Measurements from ENCODE around the gene MTCL1. TPM values are rescaled to one million over a fixed set of nuclear protein-coding genes. Genes with fewer than 3 reads are reported as not detected.

Gene MTCL1
- total RNA-seq, 1 experiment from 2014 or later: 11.2 TPM

- peaks cover under 1% of the 10 kb centered on the region for H3K4me1 ChIP-seq (ENCODE audit: insufficient read depth, low read length, poor library complexity, severe bottlenecking)
- ChIA-PET CTCF (no interaction called here), POLR2A (ENCODE audit: low non-redundant PET) (no interaction called here)
- TF ChIP-seq CTCF (conservative IDR thresholded peaks at IDR 0.05; ENCODE audit: low read depth, low read length) (no peak), EZH2 (IDR thresholded peaks at IDR 0.05; ENCODE audit: borderline replicate concordance, low read depth, low read length, poor library complexity, severe bottlenecking) (no peak)
- peaks cover 11% of the 10 kb centered on the region for H3K27me3 ChIP-seq (replicated peaks; ENCODE audit: insufficient read depth, low read depth, low read length, poor library complexity)
- no TSS peak for BruUV-seq (replicated peaks)
- H3K9me3 ChIP-seq (ENCODE audit: low read depth, low read length, poor library complexity, severe bottlenecking): no peaks in the 10 kb centered on the region
- H3K4me3 ChIP-seq (ENCODE audit: low read depth, low read length, poor library complexity, severe bottlenecking): no peak overlapping the region
- DNase-seq (ENCODE audit: low spot score): no peak
- H3K36me3 ChIP-seq (ENCODE audit: insufficient read depth, low read length, poor library complexity, severe bottlenecking): no peaks in the 10 kb centered on the region
- H3K27ac ChIP-seq (ENCODE audit: low read depth, low read length, poor library complexity, severe bottlenecking): no peak overlapping the region
- intact Hi-C loops (cut with micrococcal nuclease; ENCODE audit: unreplicated experiment): no loop called here
Observed at GRCh38 chr18:8709248-8710059, 4.1 kb downstream of the MTCL1 start.

- Histone ChIP-seq H3K27ac (ENCODE audit: low read depth, low read length, poor library complexity, severe bottlenecking) (no peak overlapping the region), H3K4me1 (ENCODE audit: insufficient read depth, low read length, poor library complexity, severe bottlenecking) (no peaks in the 10 kb centered on the region), H3K27me3 (replicated peaks; ENCODE audit: insufficient read depth, low read depth, low read length, poor library complexity) (peaks cover 3% of the 10 kb centered on the region), H3K4me3 (ENCODE audit: low read depth, low read length, poor library complexity, severe bottlenecking) (no peak overlapping the region), H3K9me3 (ENCODE audit: low read depth, low read length, poor library complexity, severe bottlenecking) (no peaks in the 10 kb centered on the region), H3K36me3 (ENCODE audit: insufficient read depth, low read length, poor library complexity, severe bottlenecking) (no peaks in the 10 kb centered on the region)
- ChIA-PET POLR2A (ENCODE audit: low non-redundant PET) (no interaction called here), CTCF (no interaction called here)
- TF ChIP-seq CTCF (conservative IDR thresholded peaks at IDR 0.05; ENCODE audit: low read depth, low read length) (no peak), EZH2 (IDR thresholded peaks at IDR 0.05; ENCODE audit: borderline replicate concordance, low read depth, low read length, poor library complexity, severe bottlenecking) (no peak)
- BruUV-seq (replicated peaks): no TSS peak
- DNase-seq (ENCODE audit: low spot score): no peak
- intact Hi-C loops (cut with micrococcal nuclease; ENCODE audit: unreplicated experiment): no loop called here
Observed at GRCh38 chr18:8711736-8712135, 6.4 kb downstream of the MTCL1 start.

- ChIA-PET CTCF (no interaction called here), POLR2A (ENCODE audit: low non-redundant PET) (no interaction called here)
- BruUV-seq (replicated peaks): no TSS peak
- H3K27me3 ChIP-seq (replicated peaks; ENCODE audit: insufficient read depth, low read depth, low read length, poor library complexity): no peaks in the 10 kb centered on the region
- no peak overlapping the region for H3K27ac ChIP-seq (ENCODE audit: low read depth, low read length, poor library complexity, severe bottlenecking)
- no peaks in the 10 kb centered on the region for H3K36me3 ChIP-seq (ENCODE audit: insufficient read depth, low read length, poor library complexity, severe bottlenecking)
- no peak overlapping the region for H3K4me3 ChIP-seq (ENCODE audit: low read depth, low read length, poor library complexity, severe bottlenecking)
- no peak for DNase-seq (ENCODE audit: low spot score)
- TF ChIP-seq CTCF (conservative IDR thresholded peaks at IDR 0.05; ENCODE audit: low read depth, low read length): no peak
- TF ChIP-seq EZH2 (IDR thresholded peaks at IDR 0.05; ENCODE audit: borderline replicate concordance, low read depth, low read length, poor library complexity, severe bottlenecking): no peak
- intact Hi-C loops (cut with micrococcal nuclease; ENCODE audit: unreplicated experiment): no loop called here
- no peaks in the 10 kb centered on the region for H3K9me3 ChIP-seq (ENCODE audit: low read depth, low read length, poor library complexity, severe bottlenecking)
- H3K4me1 ChIP-seq (ENCODE audit: insufficient read depth, low read length, poor library complexity, severe bottlenecking): no peaks in the 10 kb centered on the region
Observed at GRCh38 chr18:8713691-8714090, 8.3 kb downstream of the MTCL1 start.

Measured in A673 (cell line).